HUDEP-2 (cell line): ENCODE measurements around the gene DLGAP1.

Experiments
- DNase-seq, 76 experiments: peaks; one replicate each; lab custom pipeline; 2025; ENCODE audit not compliant: unreplicated experiment in 76 of 76; lab: John Stamatoyannopoulos, UW

DLGAP1 gene

GRCh38 chr18:3914109-3914508, 541.0 kb downstream of the DLGAP1 start:
- DNase-seq, result no peak

GRCh38 chr18:3912705-3913104, 542.4 kb downstream of the DLGAP1 start:
- DNase-seq, result no peak

GRCh38 chr18:3911413-3911812, 543.7 kb downstream of the DLGAP1 start:
- no peak for DNase-seq

- no peak for DNase-seq
These were observed 544.6 kb downstream of the DLGAP1 start for GRCh38 chr18:3910512-3910911.

GRCh38 chr18:3907955-3908354, 547.2 kb downstream of the DLGAP1 start:
- no peak for DNase-seq

- DNase-seq, result no peak
These were observed 548.9 kb downstream of the DLGAP1 start for GRCh38 chr18:3906116-3906750.

- no peak for DNase-seq
These were observed 551.8 kb downstream of the DLGAP1 start for GRCh38 chr18:3903337-3903736.

- no peak for DNase-seq
These were observed 552.4 kb downstream of the DLGAP1 start for GRCh38 chr18:3902676-3903075.

GRCh38 chr18:3901811-3902210, 553.3 kb downstream of the DLGAP1 start:
- DNase-seq, result no peak

GRCh38 chr18:3901042-3901441, 554.1 kb downstream of the DLGAP1 start:
- DNase-seq, result no peak

GRCh38 chr18:3900327-3900726, 554.8 kb downstream of the DLGAP1 start:
- no peak for DNase-seq

GRCh38 chr18:3898861-3899613, 556.1 kb downstream of the DLGAP1 start:
- no peak for DNase-seq

- no peak for DNase-seq
These were observed 563.0 kb downstream of the DLGAP1 start for GRCh38 chr18:3892152-3892551.

- DNase-seq, result no peak
These were observed 563.9 kb downstream of the DLGAP1 start for GRCh38 chr18:3891245-3891644.

GRCh38 chr18:3889803-3890202, 565.3 kb downstream of the DLGAP1 start:
- DNase-seq, result peak in 2 of 76 experiments; percentile 0 to 1

- DNase-seq, result no peak
These were observed 566.0 kb downstream of the DLGAP1 start for GRCh38 chr18:3889121-3889520.

GRCh38 chr18:3886575-3887322, 568.4 kb downstream of the DLGAP1 start:
- no peak for DNase-seq

- DNase-seq, result peak in 4 of 76 experiments; percentile 1 to 14 (median 6)
These were observed 569.8 kb downstream of the DLGAP1 start for GRCh38 chr18:3885209-3885792.

- no peak for DNase-seq
These were observed 575.3 kb downstream of the DLGAP1 start for GRCh38 chr18:3879836-3880120.

GRCh38 chr18:3879114-3879835, 575.8 kb downstream of the DLGAP1 start:
- no peak for DNase-seq

- no peak for DNase-seq
These were observed 576.7 kb downstream of the DLGAP1 start for GRCh38 chr18:3878401-3878800.
